Muscle layer of duodenum (tissue), 2 donors: ENCODE data around the gene PPP1R3A.

Experiments used
- H3K27ac ChIP-seq: one replicate; pipeline ENCODE4 v1.7.0; 2013; ENCODE audit warnings: mild to moderate bottlenecking, low read length
- H3K27me3 ChIP-seq: one replicate; pipeline ENCODE4 v1.7.0; 2013; ENCODE audit warnings: low read depth, mild to moderate bottlenecking, control low read depth, low read length
- H3K36me3 ChIP-seq, 2 donors: one replicate each; pipeline ENCODE4 v1.7.0; 2013; ENCODE audit warnings: low read length in 2 of 2, control low read depth in 1 of 2, mild to moderate bottlenecking in 1 of 2; ENCODE audit not compliant: insufficient read depth in 2 of 2, control insufficient read depth in 1 of 2
- H3K4me1 ChIP-seq, 2 donors: one replicate each; pipeline ENCODE4 v1.7.0; 2013; ENCODE audit warnings: low read length in 2 of 2, mild to moderate bottlenecking in 2 of 2, control low read depth in 1 of 2, moderate library complexity in 1 of 2; ENCODE audit not compliant: insufficient read depth in 2 of 2, control insufficient read depth in 1 of 2
- H3K4me3 ChIP-seq, 2 donors: one replicate each; pipeline ENCODE4 v1.7.0; 2013; ENCODE audit warnings: low read length in 2 of 2, low read depth in 1 of 2, mild to moderate bottlenecking in 1 of 2
- H3K9me3 ChIP-seq, 2 donors: one replicate each; pipeline ENCODE4 v1.7.0; 2013; ENCODE audit warnings: low read length in 2 of 2, control low read depth in 1 of 2, mild to moderate bottlenecking in 1 of 2; ENCODE audit not compliant: control insufficient read depth in 1 of 2
- donor health status: healthy.

Gene PPP1R3A

GRCh38 chr7:113922049-113922448 lies 3.2 kb upstream of the PPP1R3A start:
- Histone ChIP-seq H3K4me1 (no peaks in the 10 kb centered on the region), H3K27ac (no peak overlapping the region), H3K36me3 (no peaks in the 10 kb centered on the region), H3K9me3 (no peaks in the 10 kb centered on the region), H3K27me3 (no peaks in the 10 kb centered on the region), H3K4me3 (no peak overlapping the region)

DNA sequence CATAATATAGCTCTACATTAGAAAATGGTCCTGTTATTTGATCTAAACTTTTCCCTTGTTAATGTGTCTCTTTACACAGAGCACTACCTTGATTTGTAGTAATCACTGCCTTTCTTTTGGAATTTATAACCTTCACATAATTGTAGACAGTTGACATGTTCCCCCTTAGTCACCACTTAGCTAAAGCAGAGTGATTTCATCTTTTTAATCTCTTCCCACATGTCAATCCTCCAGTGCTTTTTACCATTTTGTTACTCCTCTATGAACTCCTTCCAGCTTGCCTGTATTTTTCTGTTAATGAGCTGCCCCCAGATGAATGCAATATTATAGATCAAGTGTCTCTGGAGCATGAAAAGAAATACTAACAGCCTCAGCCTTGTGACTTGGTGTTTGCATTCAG lies 2.6 kb upstream of the PPP1R3A start:
- Histone ChIP-seq H3K27me3 (no peaks in the 10 kb centered on the region), H3K4me1 (no peaks in the 10 kb centered on the region), H3K4me3 (no peak overlapping the region), H3K9me3 (no peaks in the 10 kb centered on the region), H3K27ac (no peak overlapping the region), H3K36me3 (no peaks in the 10 kb centered on the region)

DNA sequence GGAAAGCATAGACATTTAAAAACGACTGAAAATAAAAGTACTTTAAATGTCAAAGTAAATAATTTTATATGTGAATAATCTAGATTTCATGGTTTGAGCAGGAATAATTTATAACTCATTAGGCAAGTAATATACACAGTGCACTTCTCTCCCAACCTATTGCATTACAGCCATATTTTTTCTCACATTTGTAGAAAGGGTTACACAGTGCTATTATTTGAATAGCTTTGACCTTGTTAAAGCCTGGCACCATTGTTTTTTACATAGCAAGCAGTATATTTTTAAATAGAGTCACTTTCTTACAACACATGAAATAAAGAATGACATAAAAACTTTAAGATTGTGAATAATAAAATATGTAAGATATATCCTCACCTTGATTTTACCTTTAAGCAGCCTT lies 969 bp downstream of the PPP1R3A start:
- Histone ChIP-seq H3K36me3 (no peaks in the 10 kb centered on the region), H3K4me3 (no peak overlapping the region), H3K27me3 (no peaks in the 10 kb centered on the region), H3K27ac (no peak overlapping the region), H3K4me1 (no peaks in the 10 kb centered on the region), H3K9me3 (no peaks in the 10 kb centered on the region)

GRCh38 chr7:113915956-113916355 lies 2.9 kb downstream of the PPP1R3A start:
- Histone ChIP-seq H3K27me3 (no peaks in the 10 kb centered on the region), H3K4me1 (no peaks in the 10 kb centered on the region), H3K9me3 (no peaks in the 10 kb centered on the region), H3K36me3 (no peaks in the 10 kb centered on the region), H3K4me3 (no peak overlapping the region), H3K27ac (no peak overlapping the region)

DNA sequence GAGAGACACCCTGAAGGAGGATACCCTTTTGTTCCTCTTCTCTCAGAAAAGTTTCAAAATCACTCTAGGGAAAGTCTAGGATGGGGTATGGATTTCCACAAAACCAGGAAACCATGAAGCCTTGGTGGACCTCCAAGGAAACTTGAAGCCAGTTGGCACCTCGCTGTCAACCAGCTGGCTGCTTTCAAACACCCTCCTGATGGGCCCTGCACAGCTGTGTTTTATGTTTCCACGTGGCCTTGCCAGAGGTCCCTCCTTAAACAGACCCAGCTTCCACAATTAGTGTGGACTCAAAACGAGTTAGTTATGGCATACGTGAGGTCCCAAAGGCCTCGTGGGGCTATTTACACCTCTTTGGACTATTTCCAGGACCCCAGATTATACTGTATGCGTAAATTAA lies 5.9 kb downstream of the PPP1R3A start:
- Histone ChIP-seq H3K4me3 (no peak overlapping the region), H3K9me3 (no peaks in the 10 kb centered on the region), H3K36me3 (no peaks in the 10 kb centered on the region), H3K4me1 (no peaks in the 10 kb centered on the region), H3K27me3 (no peaks in the 10 kb centered on the region), H3K27ac (no peak overlapping the region)

DNA sequence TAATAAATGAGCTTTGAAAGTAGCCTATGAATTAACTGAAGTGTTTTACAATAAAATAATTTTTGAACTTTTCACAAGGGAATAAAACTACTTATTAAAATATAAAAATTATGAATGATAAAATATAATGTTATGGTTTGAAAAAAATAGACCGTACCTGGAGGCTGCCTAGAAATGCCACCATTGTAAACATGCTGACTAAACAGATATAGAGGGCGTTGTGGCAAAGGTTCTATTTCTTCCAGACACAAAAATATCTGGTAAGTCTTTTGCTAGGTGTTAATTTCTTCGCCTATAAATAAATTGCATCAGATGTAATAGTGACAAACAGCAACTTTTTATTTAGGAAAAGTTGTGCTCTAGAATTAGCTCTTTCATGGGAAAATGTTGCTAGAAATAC lies 11.2 kb downstream of the PPP1R3A start:
- no peaks in the 10 kb centered on the region for H3K36me3 ChIP-seq
- H3K27ac ChIP-seq = no peak overlapping the region
- H3K4me1 ChIP-seq = no peaks in the 10 kb centered on the region
- H3K9me3 ChIP-seq = no peaks in the 10 kb centered on the region
- H3K27me3 ChIP-seq = no peaks in the 10 kb centered on the region
- no peak overlapping the region for H3K4me3 ChIP-seq

GRCh38 chr7:113904521-113904920 lies 14.3 kb downstream of the PPP1R3A start:
- no peaks in the 10 kb centered on the region for H3K27me3 ChIP-seq
- no peaks in the 10 kb centered on the region for H3K36me3 ChIP-seq
- no peaks in the 10 kb centered on the region for H3K4me1 ChIP-seq
- H3K9me3 ChIP-seq = no peaks in the 10 kb centered on the region
- H3K4me3 ChIP-seq = no peak overlapping the region
- no peak overlapping the region for H3K27ac ChIP-seq

DNA sequence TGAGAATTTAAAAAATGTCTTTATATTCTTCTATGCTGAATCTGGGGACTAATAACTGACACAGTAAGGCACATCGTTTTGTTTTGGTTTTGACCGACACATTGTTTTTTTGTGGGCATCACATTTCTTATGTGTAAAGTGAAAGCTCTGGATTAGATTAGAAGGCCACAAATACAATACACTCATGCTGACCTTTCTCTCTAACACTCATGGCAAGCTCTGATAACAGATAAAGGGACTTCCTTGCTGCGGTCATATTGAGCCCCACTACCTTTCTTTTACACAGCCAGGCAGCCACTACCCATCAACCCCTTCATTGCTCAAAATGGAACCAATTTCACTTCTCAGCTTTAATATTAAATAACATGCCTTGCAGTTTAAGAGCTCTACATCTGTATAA lies 26.0 kb downstream of the PPP1R3A start:
- Histone ChIP-seq H3K9me3 (no peaks in the 10 kb centered on the region), H3K27ac (no peak overlapping the region), H3K27me3 (no peaks in the 10 kb centered on the region), H3K4me1 (no peaks in the 10 kb centered on the region), H3K4me3 (no peak overlapping the region), H3K36me3 (no peaks in the 10 kb centered on the region)

DNA sequence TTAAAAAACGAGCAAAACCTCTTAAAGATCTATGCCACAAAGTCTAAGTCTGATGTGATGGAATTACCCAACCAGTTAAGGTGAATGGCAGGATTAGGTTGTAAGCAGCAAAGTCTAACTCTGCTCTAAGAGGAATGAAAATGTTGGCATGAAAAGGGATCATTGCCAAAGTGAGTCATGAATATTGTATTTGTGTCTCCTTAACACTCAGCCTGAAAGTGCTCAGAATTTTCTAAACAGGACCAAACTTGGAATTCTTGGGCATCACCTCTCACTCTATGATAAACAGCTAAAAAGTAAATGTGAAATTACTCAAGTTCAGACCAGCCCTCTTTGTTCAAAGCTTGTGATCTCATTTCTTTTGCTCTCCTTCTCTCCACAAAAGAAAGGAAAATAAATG lies 27.0 kb downstream of the PPP1R3A start:
- H3K27ac ChIP-seq = no peak overlapping the region

GRCh38 chr7:113891031-113891350 lies 27.8 kb downstream of the PPP1R3A start:
- no peak overlapping the region for H3K27ac ChIP-seq
- no peaks in the 10 kb centered on the region for H3K36me3 ChIP-seq
- no peaks in the 10 kb centered on the region for H3K27me3 ChIP-seq
- no peaks in the 10 kb centered on the region for H3K9me3 ChIP-seq
- no peak overlapping the region for H3K4me3 ChIP-seq
- H3K4me1 ChIP-seq = no peaks in the 10 kb centered on the region

More for the DNA sequence above, 27.0 kb downstream of the PPP1R3A start:
- Histone ChIP-seq H3K4me3 (no peak overlapping the region), H3K36me3 (no peaks in the 10 kb centered on the region), H3K27me3 (no peaks in the 10 kb centered on the region), H3K9me3 (no peaks in the 10 kb centered on the region), H3K4me1 (no peaks in the 10 kb centered on the region)

DNA sequence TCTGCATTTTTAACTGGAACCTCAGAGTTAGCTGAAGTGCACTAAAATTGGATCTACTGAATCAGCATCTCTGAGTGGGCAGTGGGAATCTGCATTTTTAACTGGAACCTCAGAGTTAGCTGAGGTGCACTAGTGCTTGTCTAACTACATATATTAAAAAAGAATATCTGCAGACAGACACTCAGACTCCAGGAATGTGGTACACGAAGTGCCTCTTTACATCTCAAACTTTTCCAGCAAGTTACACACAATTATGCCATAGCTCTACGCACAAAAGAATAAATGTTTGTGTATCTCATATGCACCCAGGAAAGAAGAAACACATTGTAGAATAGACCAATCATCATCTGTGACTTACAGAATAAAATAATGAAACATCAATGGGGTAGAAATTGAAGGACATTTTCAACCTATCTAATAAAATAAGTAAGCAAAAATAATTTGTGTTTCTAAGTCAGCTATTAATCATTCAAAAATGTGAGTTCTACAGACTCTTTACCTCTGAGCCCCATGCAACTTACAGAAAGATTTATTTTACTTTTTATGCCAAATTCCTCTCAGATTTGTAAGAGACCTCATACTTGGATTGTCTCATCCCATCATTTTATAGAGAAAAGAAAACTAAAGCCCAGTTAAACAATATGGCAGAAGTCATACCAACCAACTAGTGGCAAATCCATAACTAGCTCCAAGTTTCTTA lies 28.3 kb downstream of the PPP1R3A start:
- Histone ChIP-seq H3K27me3 (no peaks in the 10 kb centered on the region), H3K4me1 (no peaks in the 10 kb centered on the region), H3K27ac (no peak overlapping the region)

DNA sequence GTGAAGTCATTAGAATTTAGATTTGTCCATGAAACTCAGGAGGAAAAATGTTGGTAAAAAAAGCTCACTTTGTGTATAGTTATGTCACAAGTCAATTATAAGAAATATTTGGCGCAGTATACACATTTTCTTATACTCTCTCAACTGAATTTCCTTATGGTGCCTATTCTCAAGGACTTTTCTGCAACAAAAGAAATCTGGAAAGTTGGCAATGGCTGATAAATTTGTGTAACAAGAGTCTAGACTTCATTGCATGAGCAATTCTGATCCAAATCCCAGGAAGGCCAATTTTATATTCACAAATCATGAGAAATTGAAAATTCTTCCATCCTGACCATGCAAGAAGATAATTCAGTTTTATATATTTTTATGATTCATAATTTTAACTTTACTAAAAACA lies 35.7 kb downstream of the PPP1R3A start:
- Histone ChIP-seq H3K9me3 (no peaks in the 10 kb centered on the region), H3K4me1 (no peaks in the 10 kb centered on the region), H3K36me3 (no peaks in the 10 kb centered on the region), H3K4me3 (no peak overlapping the region), H3K27me3 (no peaks in the 10 kb centered on the region), H3K27ac (no peak overlapping the region)

More for the DNA sequence above, 28.3 kb downstream of the PPP1R3A start:
- Histone ChIP-seq H3K36me3 (no peaks in the 10 kb centered on the region), H3K9me3 (no peaks in the 10 kb centered on the region), H3K4me3 (no peak overlapping the region)
